ENCODE data around the gene ZNF503. TPM values are rescaled to one million over a fixed set of nuclear protein-coding genes. Genes with fewer than 3 reads are reported as not detected.
A peak's percentile ranks its signal among the peaks of the same experiment; 100 is the strongest.

ZNF503 gene
- total and polyA plus RNA-seq, 2 of the 8 experiments (the other 6 are each of a cell fraction or from before 2014, with no cell fraction given) = 0.03 to 0.13 TPM

DNA sequence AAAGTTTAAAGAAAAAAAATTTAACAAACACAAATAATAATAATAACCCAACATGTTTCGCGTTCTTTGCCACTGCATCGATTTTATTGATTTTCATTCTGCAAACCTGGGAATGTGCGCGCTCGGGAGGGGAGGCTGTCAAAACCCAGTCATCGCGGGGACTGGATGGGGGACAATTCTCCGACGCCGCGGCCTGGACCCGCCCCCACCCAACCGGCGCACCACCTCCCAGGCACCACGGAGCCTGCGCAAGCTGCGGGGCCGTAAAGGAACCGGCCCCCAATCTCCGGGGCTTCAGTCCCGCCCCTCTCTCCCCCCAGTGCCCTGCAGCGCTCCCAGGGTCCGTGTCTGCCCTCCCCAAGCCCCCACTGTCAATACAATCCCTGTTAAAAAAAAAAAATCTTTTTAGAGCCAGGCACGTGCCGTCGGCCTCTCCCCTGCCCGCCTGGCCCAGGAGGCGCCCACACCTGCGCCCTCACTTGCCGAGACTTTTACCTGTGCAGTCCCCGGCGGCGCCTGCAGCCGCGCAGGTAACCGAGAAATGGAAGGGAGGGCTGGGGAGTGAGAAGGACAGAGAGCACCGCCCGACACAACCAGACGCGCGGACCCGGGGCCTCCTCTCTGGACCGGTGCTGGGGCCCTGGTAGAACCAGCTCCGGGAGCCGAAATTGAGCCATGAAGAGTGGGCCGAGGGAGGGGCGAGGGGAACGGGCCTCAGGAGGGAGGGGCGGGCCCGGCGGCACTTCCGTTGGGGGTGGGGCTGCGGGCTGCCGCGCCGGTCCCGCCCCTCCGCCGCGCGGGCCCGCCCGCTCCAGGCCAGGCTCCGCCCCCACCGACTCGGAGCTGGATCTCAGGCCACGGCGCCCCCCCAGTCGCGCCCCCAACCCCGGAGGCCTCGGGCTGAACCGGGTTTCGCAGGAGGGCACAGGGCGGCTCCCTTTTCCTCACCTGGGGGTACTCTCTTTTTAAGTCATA lies 7.6 kb upstream of the ZNF503 start (continued):
- TF ChIP-seq, protein P1, sequence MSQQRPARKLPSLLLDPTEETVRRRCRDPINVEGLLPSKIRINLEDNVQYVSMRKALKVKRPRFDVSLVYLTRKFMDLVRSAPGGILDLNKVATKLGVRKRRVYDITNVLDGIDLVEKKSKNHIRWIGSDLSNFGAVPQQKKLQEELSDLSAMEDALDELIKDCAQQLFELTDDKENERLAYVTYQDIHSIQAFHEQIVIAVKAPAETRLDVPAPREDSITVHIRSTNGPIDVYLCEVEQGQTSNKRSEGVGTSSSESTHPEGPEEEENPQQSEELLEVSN (IDR thresholded peaks at IDR 0.05) = peak; percentile 76
- TF ChIP-seq POLR2AphosphoS5 (IDR thresholded peaks at IDR 0.05; ENCODE audit: low read depth, low read length) (no peak), USF2 (IDR thresholded peaks at IDR 0.05; ENCODE audit: low read length) (no peak), SP2 (IDR thresholded peaks at IDR 0.05; ENCODE audit: low read length) (no peak), HDAC6 (IDR thresholded peaks at IDR 0.05; ENCODE audit: low read depth, low read length) (no peak), ATF3 (IDR thresholded peaks at IDR 0.05; ENCODE audit: insufficient read depth, low read depth, low read length) (no peak), JUND (IDR thresholded peaks at IDR 0.05; ENCODE audit: low read length) (no peak), KDM5A (IDR thresholded peaks at IDR 0.05; ENCODE audit: low read length) (no peak), SUZ12 (IDR thresholded peaks at IDR 0.05; ENCODE audit: low read length) (no peak; the same call in 1 of the 2 replicates), TAF7 (optimal IDR thresholded peaks at IDR 0.05; ENCODE audit: borderline replicate concordance, low read depth, low read length) (no peak), RNF2 (IDR thresholded peaks at IDR 0.05; ENCODE audit: borderline replicate concordance, low read depth, low read length, missing control alignments, poor library complexity, severe bottlenecking) (no peak), PHF8 (conservative IDR thresholded peaks at IDR 0.05; ENCODE audit: low read depth, low read length) (0 out of 2 replicates have a peak, but pooled peaks have one; percentile 48), GABPA (IDR thresholded peaks at IDR 0.05; ENCODE audit: borderline replicate concordance, insufficient read depth, low read length) (no peak), TBP (IDR thresholded peaks at IDR 0.05; ENCODE audit: low read depth, low read length) (no peak), RFX5 (IDR thresholded peaks at IDR 0.05; ENCODE audit: borderline replicate concordance, low read depth, low read length) (no peak), TEAD4 (IDR thresholded peaks at IDR 0.05; ENCODE audit: low read depth, low read length) (no peak), SIX5 (IDR thresholded peaks at IDR 0.05; ENCODE audit: low read depth, low read length) (no peak)
- TF ChIP-seq, protein P2, sequence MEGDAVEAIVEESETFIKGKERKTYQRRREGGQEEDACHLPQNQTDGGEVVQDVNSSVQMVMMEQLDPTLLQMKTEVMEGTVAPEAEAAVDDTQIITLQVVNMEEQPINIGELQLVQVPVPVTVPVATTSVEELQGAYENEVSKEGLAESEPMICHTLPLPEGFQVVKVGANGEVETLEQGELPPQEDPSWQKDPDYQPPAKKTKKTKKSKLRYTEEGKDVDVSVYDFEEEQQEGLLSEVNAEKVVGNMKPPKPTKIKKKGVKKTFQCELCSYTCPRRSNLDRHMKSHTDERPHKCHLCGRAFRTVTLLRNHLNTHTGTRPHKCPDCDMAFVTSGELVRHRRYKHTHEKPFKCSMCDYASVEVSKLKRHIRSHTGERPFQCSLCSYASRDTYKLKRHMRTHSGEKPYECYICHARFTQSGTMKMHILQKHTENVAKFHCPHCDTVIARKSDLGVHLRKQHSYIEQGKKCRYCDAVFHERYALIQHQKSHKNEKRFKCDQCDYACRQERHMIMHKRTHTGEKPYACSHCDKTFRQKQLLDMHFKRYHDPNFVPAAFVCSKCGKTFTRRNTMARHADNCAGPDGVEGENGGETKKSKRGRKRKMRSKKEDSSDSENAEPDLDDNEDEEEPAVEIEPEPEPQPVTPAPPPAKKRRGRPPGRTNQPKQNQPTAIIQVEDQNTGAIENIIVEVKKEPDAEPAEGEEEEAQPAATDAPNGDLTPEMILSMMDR (IDR thresholded peaks at IDR 0.05; ENCODE audit: control extremely low read depth in 1 of 3, insufficient read depth in 1 of 3, low read depth in 1 of 3, low read length in 3 of 3) = peak in 1 of 3 experiments; percentile 5; a peak in 1 of 4 replicates
